GM15510 (cell line): ENCODE measurements around the gene CFAP43.

Experiments used
- POLR2A ChIP-seq: IDR thresholded peaks from 3 replicates; pipeline ENCODE4 v1.6.1; 2011; ENCODE audit warnings: borderline replicate concordance; ENCODE audit not compliant: insufficient read length; ENCODE audit errors: extremely low read depth

CFAP43 gene

DNA sequence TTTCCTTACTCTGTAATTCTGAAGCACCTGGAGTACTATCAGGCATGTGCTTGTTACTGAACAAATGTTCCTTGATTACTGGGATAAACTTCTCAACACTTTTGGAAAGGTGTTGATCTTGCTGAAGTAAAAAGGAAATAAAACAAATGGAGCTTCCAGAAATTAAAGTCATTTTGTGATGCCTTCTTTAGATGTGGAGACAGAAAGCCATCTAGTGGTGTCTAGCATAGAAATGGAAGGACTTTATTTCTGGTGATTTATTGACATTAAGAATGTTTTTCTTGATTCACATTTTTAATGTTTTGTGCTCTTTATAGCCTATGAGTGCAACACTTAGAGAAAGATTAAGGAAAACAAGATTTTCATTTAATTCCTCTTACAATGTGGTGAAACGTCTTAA is 108.8 kb downstream of the CFAP43 start:
- TF ChIP-seq POLR2A, result no peak

DNA sequence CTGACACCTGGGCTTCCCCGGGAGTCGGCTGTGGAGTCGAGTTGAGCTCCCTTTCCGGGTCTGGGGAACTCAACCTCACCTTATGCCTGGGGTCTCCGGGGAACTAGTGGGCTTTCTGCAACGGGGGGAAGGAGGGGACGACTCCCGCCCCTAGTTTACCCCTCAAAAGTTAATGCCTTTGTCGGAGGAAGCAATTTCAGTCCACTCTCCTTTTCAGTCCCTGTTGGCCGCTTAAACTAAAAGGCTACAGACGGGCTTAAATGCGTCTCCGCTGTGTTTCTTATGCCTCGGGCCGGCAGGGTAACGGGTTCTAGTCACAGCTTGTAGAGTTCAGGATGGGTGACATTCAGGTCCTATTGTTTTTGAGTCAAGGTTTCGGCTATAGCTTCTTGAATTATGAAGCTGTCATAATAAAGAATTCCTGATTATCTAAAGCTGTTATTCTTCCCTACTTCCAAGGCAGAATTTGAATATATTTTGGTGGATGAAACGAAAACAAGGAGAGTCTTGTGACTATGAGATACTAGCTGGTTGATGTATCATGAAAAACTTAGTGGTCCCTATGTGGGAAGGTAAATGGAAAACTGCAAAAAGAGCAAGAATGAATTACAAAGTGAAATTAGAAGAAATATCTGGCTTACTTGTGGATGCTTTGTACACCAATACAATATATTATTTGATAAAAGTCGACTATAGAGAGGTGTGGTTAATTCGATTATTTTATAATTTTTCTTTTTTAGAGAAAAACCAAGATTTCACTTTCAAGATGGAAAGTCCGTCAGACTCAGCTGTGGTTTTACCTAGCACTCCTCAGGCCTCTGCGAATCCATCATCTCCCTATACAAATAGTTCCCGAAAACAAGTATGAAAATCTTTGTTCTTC is 109.7 kb downstream of the CFAP43 start:
- no peak for TF ChIP-seq POLR2A

DNA sequence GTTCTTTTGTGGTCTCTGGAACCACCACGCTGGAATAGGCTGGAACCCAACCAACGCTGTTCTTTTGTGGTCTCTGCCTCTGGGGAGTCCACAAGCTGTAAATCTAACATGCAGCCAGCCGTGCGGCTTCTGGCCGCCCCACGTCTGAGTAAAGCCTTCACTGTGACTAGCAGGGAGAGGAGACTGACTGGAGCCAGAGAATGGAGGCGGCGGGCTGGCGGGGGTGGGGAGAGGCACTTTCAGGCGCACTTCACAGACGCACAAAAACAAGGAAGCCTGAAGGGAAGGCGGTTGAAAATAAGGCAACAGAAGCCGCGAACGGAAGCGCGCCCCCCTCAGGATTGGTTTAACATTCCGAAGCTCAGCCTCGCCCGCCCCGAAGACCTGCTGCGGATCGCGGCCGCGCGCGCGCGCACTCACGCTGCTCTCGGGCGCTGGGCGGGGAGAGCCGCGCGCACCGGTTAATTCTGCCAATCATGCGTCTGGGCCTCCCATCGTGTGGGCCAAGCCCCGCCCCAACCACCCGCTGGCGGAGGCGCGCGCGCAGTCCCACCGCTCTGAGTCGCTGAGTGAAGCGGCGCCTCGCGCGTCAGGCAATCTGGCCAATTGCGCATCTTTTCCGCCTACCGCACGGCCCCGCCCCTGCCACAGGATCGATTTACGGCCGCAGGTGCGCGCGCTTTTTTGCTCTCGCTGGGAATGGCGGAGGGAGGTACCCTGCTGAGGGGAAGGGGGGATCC is 110.5 kb downstream of the CFAP43 start, which contains the start of gene SFR1:
Gene SFR1 (plus strand): TSS at position 687 of the 740 bp plus-strand sequence. CDS start 13 bp downstream, at position 700.
- peak; percentile 93 for TF ChIP-seq POLR2A

DNA sequence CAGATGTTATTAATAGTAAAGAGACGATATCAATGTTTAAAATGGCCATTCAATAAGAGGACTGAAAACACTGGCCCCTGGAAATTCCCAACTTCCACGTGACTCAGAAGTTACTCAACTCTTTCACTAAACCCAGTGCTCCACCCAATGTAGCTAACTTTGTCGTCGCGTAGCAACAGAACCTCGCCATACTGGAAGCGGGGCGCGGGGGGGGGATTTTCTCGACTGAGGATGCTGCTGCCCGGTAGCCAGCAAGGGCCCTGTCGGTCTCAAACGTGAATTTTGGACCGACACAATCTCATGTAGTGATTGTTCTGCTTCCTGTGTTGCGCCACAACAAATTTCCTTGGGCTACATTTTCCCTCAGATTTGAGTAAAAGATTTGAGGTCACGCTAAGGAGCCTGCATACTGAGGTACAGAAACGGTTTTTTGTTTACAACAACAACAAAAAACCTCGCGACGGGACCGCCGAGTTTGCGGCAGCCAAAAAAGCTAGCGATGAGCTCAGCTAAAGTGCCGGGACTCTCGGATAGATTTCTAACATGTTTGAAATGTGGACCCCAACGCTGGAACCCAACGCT is 111.2 kb downstream of the CFAP43 start:
- no peak for TF ChIP-seq POLR2A

DNA sequence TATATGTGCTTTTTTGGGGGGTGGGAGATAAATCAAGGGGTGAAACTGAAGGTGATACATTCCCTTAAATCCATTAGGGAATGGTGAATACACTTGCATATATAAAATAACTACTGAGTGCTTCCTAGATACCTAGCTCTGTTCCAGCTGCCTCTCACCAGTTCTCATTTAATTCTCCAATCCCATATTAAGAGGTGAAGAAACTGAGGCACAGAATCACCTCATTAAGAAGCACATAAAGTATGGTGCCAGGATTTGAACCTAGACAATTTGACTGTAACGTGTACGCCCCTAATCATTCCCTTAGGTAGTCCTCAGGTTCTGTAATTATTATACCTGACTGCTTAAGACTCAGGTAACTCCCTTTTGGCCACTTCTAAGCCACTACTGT is 111.7 kb downstream of the CFAP43 start:
- TF ChIP-seq POLR2A, result no peak

DNA sequence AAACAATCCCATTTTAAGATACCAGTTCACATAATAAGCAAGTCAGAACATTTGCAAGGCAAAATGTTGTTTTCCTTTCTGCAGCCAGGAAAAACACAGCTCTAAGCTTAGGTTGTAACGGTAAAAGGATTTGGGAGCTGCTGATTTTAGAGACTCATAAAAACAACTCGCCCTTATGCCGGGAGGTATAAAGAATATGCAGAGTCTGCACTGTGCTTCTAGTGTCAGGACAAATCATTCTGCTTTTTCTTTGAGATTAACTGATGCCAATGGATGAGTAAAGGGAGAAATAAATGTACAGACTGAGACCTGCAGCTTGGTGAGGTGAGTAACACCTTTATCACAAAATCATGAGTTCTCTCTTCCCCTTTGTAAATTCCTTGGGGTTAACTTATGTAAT is 112.2 kb downstream of the CFAP43 start:
- no peak for TF ChIP-seq POLR2A

DNA sequence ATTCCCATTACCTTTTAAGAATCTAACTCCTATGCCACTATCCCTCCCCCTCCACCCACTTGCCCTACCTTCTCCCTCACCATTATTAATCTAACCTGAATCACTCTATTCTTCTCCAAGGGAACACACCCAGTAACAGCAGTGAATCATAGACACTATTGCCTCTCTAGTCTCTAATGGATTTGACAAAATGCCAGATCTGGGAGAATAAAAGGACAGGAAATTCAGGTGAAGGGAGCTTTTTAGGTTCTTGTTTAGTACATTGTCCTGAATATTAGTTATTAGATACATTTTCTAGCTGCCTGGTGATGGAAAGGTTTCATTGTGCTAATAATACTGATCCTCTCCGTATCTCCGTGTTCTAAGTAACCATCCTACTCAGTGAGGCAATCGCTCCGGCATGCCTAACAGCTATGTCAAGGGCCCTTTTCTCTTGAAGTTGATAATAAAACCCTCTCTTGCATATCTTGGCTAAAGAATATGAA is 114.3 kb downstream of the CFAP43 start:
- TF ChIP-seq POLR2A, result no peak

DNA sequence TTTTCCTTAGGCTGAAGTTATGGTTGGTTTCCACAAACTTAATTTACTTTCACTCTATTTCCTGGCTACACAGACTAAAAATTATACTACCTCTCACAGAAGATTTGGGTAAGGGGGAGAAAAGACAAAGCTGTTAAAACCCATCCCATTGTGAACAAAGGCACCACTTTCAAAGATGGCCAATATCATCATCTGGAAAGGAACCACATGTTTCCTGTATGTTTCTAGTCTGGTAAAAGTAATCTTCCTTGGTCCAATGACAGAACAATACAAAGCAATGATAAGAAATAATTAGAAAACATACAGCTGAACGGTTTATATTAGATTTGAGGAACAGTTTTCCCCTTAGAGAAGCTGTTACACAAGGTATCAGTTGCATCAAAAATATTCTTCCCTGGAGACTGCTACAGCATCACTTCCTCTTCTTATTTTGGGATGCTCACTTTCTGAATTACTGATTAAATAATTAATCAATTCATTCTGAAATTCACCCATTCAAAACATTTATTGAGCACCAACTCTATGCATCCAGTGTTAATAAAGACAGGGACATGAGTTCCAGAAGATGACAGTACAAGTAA is 118.7 kb downstream of the CFAP43 start:
- no peak for TF ChIP-seq POLR2A

DNA sequence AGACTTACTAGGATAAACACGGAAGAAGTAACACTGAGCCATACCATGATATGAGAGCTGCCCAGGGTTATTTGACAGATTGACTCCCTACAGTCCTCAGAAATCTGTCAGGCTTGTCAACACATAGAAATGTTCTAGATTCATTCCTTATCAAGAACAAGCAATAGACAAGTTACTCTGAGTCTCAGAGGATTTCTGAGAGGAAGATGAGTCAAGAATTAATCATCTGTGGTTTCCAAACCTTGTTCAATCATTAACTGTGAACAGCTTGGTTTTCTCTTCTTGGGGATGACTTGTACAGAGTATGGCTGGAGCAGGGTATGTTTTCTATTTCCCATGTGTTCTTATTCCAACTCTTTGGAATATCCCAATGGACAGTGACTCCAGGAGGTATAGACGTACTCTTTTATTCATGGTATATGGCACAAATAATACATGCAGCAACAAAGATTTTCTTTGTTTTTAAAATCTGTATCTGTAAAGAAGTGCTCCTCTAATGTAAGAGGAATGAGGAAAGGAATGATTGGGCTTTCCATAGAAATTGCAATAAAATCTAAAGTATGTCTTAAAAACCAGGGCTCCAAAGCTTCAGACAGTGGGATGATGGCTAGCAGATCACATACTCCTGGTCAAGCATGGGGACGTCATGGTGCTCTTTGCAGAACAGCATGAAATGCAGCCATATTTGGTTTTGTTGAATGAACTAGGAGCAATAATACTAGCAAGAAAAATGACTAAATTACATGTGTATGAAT is 122.1 kb downstream of the CFAP43 start:
- no peak for TF ChIP-seq POLR2A

DNA sequence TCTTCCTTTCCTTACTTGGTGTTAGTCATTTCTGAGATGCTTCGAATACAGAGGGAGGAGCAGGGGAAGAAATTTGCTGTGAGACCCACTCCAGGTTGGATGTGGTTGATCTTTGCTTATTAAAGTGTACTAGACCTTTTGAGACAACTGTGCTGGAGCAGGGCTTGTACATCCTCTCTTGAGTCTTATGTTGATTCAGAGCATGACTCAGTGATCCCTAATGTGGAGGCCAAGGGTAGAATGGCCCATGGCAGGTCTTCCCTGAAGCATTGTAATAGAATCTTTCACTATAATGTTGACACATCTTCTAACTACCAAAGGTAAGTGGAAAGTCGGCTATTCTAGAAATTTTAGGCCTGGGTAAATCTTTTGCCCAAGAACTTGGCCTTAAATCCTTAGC is 127.2 kb downstream of the CFAP43 start:
- no peak for TF ChIP-seq POLR2A

DNA sequence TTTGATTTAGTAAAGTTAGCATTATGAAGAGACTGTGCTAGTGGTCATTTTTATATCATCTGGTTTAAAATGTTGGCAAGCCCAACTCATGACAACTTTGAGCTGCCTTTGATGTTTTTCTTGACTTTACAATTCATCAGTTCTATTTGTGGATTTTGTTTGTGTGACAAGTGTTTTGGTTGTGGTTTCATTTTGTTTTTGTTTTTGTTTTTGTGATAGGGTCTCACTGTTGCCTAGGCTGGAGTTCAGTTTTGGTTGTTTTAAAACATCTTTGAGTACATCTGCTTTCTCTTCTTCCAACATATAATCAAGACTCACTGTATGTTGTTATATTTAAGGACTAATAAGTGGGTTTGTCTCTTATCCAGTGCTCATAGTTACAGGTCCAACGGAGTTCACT is 127.7 kb downstream of the CFAP43 start:
- no peak for TF ChIP-seq POLR2A

DNA sequence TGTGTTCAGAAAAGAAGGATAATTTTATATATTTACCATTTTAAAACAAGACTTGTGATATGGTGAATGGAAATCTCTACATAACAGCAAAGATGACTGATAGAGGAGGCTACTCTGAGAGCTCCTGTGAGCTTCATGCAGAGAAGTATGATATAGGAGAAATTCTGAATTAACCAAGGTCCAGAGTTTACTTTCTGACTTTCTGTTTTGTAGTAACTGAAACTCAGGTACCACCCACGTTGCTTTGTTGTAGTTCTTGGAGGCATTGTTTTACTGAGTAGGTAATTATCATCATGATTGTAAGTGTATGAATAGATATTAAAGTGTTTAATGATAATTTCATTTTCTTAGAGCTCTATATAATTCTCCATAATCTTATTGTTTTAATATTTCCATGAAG is 128.2 kb downstream of the CFAP43 start:
- no peak for TF ChIP-seq POLR2A

DNA sequence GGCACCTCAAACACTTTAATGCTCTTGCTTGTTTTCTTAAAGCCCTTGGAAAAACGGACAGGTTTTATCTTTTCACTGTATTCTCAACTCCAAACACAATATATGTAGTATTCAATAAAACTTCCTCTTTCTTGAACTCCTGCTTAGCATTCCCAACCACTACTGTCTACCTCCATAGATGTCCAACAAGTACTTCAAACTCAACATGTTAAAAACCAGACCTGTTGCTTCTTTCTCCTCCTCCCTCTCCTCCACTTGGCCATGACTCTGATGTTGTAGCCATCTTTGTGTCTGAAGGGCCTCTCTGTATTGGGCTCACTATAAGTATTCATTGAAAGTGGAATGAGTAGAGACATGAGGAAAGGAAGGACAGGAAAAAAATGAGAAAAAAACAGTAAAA is 130.3 kb downstream of the CFAP43 start:
- TF ChIP-seq POLR2A, result no peak

DNA sequence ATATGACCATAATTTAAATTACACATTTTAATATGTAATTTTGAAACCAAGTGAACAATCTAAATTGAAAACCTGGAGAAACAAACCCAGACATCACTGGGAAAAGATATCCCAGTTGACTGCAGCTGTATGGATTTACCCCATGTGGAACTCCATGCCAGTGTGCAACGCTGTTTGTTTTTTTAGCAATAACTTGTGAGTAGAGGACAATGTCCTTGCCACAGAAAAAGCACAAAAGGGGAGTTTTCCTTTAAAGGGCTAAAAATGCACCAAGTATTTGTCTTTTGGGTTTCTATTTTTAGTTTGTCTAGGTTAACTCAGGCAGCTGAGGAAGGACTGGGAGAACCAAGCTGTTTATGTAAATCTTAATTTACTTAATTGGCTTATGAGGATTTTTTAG is 131.4 kb downstream of the CFAP43 start:
- no peak for TF ChIP-seq POLR2A

DNA sequence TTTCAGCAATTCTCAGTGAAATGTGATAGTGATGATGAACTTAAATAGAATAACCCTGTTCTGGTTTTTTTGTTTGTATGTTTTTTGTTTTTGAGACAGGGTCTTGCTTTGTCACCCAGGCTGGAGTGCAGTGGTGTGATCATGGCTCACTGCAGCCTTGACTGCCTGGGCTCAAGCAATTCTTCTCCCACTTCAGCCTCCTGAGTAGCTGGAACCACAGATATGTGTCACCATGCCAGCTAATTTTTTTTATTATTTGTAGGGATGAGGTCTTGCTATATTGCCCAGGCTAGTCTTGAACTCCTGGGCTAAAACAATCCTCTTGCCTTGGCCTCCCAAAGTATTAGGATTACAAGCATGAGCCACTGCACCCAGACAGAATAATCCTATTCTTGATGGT is 132.2 kb downstream of the CFAP43 start:
- TF ChIP-seq POLR2A, result no peak

DNA sequence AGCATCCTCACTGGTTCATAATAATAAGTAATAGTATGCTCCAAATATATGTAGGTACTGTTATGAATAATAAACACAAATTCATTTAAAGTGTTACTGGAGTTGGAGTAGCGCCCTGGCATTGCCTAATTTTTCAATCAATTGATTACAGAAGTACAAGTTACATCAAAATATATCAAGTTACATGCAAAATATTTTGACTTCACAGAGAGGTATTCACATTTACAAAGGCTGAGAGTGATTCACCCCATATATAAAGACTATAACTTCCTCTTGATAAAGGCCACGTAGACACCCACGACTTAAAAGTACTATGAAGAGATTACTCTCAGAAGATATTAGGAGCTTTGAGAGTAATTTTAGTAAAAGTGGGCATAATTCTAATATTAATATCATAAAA is 132.9 kb downstream of the CFAP43 start:
- no peak for TF ChIP-seq POLR2A
